ENCODE measurements around the gene HOOK2. TPM values are rescaled to one million over a fixed set of nuclear protein-coding genes. Genes with fewer than 3 reads are reported as not detected.
"Not testable (repeated sequence)": the region's sequence is repeated elsewhere in the genome, so short reads cannot be mapped to it uniquely, and the experiment has no call there.

The HOOK2 gene
- total RNA-seq = 1 to 10 TPM; 5.9 to 8.4 (median 6.0) TPM

GRCh38 chr19:12774588-12775555, at the start of gene HOOK2:
Gene HOOK2, minus strand, starts transcription at chr19:12775552. Its CDS starts 103 bp downstream, at chr19:12775449.
- Mint-ChIP-seq H3K36me3 (ENCODE audit: insufficient read depth) (no peaks in the 10 kb centered on the region), H3K27me3 (ENCODE audit: low read depth) (no peaks in the 10 kb centered on the region), H3K9me3 (no peaks in the 10 kb centered on the region), H3K4me3 (peak within 1 kb of the TSS; percentile 79), H3K4me1 (ENCODE audit: low read depth) (peaks cover 26% of the 10 kb centered on the region)
- peak in 1 of 2 donors; percentile 1 for ATAC-seq
- DNase-seq = peak; percentile 44

GRCh38 chr19:12821761-12822160, 46.4 kb upstream of the HOOK2 start:
- Mint-ChIP-seq H3K9me3 (peaks cover 7% of the 10 kb centered on the region), H3K4me3 (no peak overlapping the region), H3K27me3 (ENCODE audit: low read depth) (peaks cover 20% of the 10 kb centered on the region), H3K4me1 (ENCODE audit: low read depth) (peaks cover 5% of the 10 kb centered on the region), H3K36me3 (ENCODE audit: insufficient read depth) (no peaks in the 10 kb centered on the region)
- no peak for DNase-seq
- peak; percentile 58 to 67 for ATAC-seq

GRCh38 chr19:12817810-12818209, 42.5 kb upstream of the HOOK2 start:
- H3K4me1 Mint-ChIP-seq (ENCODE audit: low read depth); ATAC-seq; DNase-seq; H3K36me3 Mint-ChIP-seq (ENCODE audit: insufficient read depth); H3K9me3 Mint-ChIP-seq; H3K27me3 Mint-ChIP-seq (ENCODE audit: low read depth); H3K4me3 Mint-ChIP-seq: not testable (repeated sequence)

GRCh38 chr19:12817188-12817587, 41.8 kb upstream of the HOOK2 start:
- not testable (repeated sequence) for H3K9me3 Mint-ChIP-seq; H3K27me3 Mint-ChIP-seq (ENCODE audit: low read depth); H3K4me3 Mint-ChIP-seq; H3K36me3 Mint-ChIP-seq (ENCODE audit: insufficient read depth); DNase-seq; ATAC-seq; H3K4me1 Mint-ChIP-seq (ENCODE audit: low read depth)

GRCh38 chr19:12815088-12815487, 39.7 kb upstream of the HOOK2 start:
- Mint-ChIP-seq H3K4me1 (ENCODE audit: low read depth) (no peaks in the 10 kb centered on the region), H3K4me3 (no peak overlapping the region), H3K36me3 (ENCODE audit: insufficient read depth) (peaks cover 9% of the 10 kb centered on the region), H3K27me3 (ENCODE audit: low read depth) (no peaks in the 10 kb centered on the region), H3K9me3 (no peaks in the 10 kb centered on the region)
- DNase-seq = no peak
- ATAC-seq = no peak

DNA sequence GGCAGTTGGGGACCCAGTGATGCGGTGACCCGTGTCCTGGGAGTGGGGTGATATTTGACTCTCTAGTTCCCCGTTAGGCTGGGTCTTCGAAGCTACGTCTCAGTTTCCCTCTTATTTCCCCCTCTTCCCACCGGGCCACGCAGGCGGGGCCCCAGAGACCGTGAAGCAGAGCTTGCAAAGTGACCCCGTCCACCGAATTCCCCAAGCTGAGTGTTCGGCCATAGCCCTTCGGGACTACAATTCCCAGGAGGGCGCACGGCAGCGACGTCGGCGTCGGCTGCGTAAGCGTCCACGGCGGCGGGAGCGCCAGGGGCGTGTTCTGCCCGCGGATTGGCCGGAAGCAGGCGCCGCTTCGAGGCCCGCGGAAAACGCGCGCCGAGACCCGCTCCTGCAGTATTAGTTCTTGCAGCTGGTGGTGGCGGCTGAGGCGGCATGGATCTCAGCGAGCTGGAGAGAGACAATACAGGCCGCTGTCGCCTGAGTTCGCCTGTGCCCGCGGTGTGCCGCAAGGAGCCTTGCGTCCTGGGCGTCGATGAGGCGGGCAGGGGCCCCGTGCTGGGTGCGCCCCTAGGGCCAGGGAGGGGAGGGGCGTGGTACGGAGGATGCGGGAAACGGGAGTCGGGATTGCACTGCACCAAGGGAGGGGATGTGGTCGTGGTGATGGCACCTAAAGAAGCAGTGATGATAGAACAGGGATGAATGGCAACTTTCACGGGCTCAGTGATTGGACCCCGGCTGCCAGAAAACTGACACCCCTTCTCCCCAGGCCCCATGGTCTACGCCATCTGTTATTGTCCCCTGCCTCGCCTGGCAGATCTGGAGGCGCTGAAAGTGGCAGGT, 31.1 kb upstream of the HOOK2 start, which contains the start of gene RNASEH2A:
Gene RNASEH2A (plus strand): TSS at position 343 of the 840 bp plus-strand sequence. CDS start 90 bp downstream, at position 433.
- Mint-ChIP-seq H3K4me3 (peak within 1 kb of the TSS; percentile 91), H3K4me1 (ENCODE audit: low read depth) (peaks cover 19% of the 10 kb centered on the region), H3K27me3 (ENCODE audit: low read depth) (no peaks in the 10 kb centered on the region), H3K36me3 (ENCODE audit: insufficient read depth) (peaks cover 6% of the 10 kb centered on the region), H3K9me3 (no peaks in the 10 kb centered on the region)
- peak; percentile 95 for ATAC-seq
- peak; percentile 81 for DNase-seq

- Mint-ChIP-seq H3K9me3 (no peaks in the 10 kb centered on the region), H3K4me3 (no peak overlapping the region), H3K27me3 (ENCODE audit: low read depth) (no peaks in the 10 kb centered on the region), H3K36me3 (ENCODE audit: insufficient read depth) (peaks cover 3% of the 10 kb centered on the region), H3K4me1 (ENCODE audit: low read depth) (peaks cover 33% of the 10 kb centered on the region)
- DNase-seq (no peak), ATAC-seq (no peak)
These were observed 28.7 kb upstream of the HOOK2 start for GRCh38 chr19:12804051-12804450.

DNA sequence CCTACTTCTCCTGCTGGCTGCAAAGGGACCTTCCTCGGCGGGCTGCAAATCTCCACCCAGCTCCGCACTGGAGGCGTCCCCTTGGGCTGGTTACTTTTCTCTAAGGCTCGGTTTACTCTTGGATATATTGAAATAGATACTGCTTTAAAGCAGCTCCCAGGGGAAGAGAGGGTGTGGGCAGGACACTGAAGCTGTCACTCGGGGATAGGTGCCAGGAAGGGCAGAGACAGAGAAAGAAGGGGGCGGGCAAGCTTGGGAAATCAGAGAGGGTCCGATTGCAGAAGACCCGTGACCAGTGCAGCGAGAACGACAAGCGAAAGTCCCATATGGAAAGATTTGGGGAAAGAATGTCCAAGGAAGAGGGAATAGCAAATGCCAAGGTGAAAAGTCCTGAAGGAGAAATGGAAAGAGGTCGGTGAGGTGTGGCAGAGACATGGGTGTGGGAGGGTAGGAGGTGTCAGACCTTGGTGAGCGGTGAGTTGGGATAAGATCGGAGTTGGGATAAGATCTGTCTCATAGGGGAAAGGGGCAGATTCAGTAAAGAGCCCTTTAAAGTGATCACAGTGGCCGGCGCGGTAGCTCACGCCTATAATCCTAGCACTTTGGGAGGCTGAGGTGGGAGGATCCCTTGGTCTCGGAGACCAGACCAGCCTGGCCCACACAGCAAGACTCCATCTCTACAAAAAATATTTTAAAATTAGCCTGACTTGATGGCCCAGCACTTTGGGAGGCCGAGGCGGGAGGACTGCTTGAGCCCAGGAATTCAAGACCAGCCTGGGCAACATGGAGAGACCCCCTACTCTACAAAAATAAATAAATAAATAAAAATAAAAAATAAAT, 27.1 kb upstream of the HOOK2 start:
- no peaks in the 10 kb centered on the region for H3K27me3 Mint-ChIP-seq (ENCODE audit: low read depth)
- no peak for DNase-seq
- no peaks in the 10 kb centered on the region for H3K36me3 Mint-ChIP-seq (ENCODE audit: insufficient read depth)
- peaks cover 33% of the 10 kb centered on the region for H3K4me1 Mint-ChIP-seq (ENCODE audit: low read depth)
- ATAC-seq = no peak
- H3K9me3 Mint-ChIP-seq = no peaks in the 10 kb centered on the region
- H3K4me3 Mint-ChIP-seq = peak overlapping the region; percentile 86

DNA sequence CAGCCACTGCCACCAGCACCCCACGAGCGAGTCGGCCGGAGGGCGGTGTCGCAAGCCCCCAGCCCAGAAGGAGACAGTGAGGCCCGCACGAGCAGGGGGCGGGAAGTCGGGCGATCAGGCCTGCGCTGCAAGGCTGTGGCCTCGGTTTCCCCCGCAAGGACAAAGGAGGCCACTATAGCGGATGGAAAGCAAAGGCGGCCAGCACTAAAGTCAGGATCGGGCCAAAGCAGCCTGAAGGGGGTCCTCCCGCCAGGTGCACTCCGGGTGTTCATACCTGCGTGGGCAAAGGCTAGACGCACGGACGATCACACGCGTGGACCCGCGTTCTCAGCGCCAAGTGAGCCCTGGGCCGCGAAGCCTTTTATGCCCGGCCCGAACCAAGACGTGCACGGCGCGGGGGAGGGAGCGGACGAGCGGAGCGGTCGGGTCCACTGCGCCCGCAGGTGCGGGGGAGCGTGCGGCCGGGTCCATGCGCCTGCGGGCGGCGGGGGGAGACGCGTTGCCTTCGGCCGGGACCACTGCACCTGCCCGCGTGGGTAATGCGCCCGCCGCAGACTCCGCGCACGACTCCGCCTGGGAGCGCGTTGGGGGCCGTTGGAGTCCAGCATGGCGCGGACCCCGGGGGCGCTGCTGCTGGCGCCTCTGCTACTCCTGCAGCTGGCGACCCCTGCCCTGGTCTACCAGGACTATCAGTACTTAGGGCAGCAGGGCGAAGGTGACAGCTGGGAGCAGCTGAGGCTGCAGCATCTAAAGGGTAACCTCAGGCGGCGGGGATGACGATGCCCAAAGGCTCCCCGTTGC, 26.3 kb upstream of the HOOK2 start, which contains the start of the genes PRDX2 and THSD8:
Gene PRDX2 (minus strand): TSS at position 335 of the 801 bp plus-strand sequence. CDS start 539 bp downstream, outside the sequence.
Gene THSD8 (plus strand): TSS at position 604 of the 801 bp plus-strand sequence. CDS start 3 bp downstream, at position 607.
- Mint-ChIP-seq H3K4me3 (peak within 1 kb of the TSS; percentile 86), H3K36me3 (ENCODE audit: insufficient read depth) (no peaks in the 10 kb centered on the region), H3K4me1 (ENCODE audit: low read depth) (peaks cover 29% of the 10 kb centered on the region), H3K27me3 (ENCODE audit: low read depth) (no peaks in the 10 kb centered on the region), H3K9me3 (no peaks in the 10 kb centered on the region)
- DNase-seq = peak; percentile 57
- ATAC-seq = peak; percentile 66 to 70

DNA sequence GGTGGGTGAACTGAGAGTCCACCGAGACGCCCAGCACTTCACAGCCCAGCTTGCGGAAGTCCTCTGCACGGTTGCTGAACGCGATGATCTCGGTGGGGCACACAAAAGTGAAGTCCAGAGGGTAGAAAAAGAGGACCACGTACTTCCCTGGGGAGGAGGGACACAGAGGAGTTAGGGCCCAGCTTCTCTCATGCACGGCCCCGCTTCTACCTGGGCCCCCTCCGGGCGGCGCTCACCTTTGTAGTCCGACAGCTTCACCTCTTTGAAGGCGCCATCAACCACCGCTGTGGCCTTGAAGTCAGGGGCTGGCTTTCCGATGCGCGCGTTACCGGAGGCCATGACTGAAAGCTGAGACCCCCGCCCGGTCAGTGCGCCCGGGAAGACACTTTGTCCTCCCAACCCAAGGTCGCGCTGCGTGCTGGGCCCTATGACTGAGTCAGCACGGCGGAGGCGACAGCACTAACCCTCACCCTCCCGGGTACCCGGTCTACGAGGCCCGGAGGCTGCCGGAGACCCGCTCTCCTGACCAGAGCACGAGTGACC, 25.6 kb upstream of the HOOK2 start:
- ATAC-seq (peak; percentile 44 to 47), DNase-seq (no peak)
- H3K27me3 Mint-ChIP-seq (ENCODE audit: low read depth) = no peaks in the 10 kb centered on the region
- peak overlapping the region; percentile 86 for H3K4me3 Mint-ChIP-seq
- no peaks in the 10 kb centered on the region for H3K9me3 Mint-ChIP-seq
- H3K4me1 Mint-ChIP-seq (ENCODE audit: low read depth) = peaks cover 29% of the 10 kb centered on the region
- H3K36me3 Mint-ChIP-seq (ENCODE audit: insufficient read depth) = no peaks in the 10 kb centered on the region

- H3K4me3 Mint-ChIP-seq = peak overlapping the region; percentile 86
- DNase-seq (no peak), ATAC-seq (no peak)
- no peaks in the 10 kb centered on the region for H3K9me3 Mint-ChIP-seq
- H3K36me3 Mint-ChIP-seq (ENCODE audit: insufficient read depth) = no peaks in the 10 kb centered on the region
- peaks cover 32% of the 10 kb centered on the region for H3K4me1 Mint-ChIP-seq (ENCODE audit: low read depth)
- no peaks in the 10 kb centered on the region for H3K27me3 Mint-ChIP-seq (ENCODE audit: low read depth)
These were observed 25.1 kb upstream of the HOOK2 start for GRCh38 chr19:12800466-12800770.

GRCh38 chr19:12799742-12800465, 24.6 kb upstream of the HOOK2 start:
- Mint-ChIP-seq H3K27me3 (ENCODE audit: low read depth) (no peaks in the 10 kb centered on the region), H3K9me3 (no peaks in the 10 kb centered on the region), H3K36me3 (ENCODE audit: insufficient read depth) (no peaks in the 10 kb centered on the region)

More at GRCh38 chr19:12799742-12800465, 24.6 kb upstream of the HOOK2 start:
- H3K4me1 Mint-ChIP-seq (ENCODE audit: low read depth) = peaks cover 35% of the 10 kb centered on the region
- H3K4me3 Mint-ChIP-seq = peak overlapping the region; percentile 86
- DNase-seq = no peak
- ATAC-seq = no peak
